Epithelial cell of esophagus (primary cell): ENCODE results near the gene ETV6.

Experiments used
- DNase-seq: peaks from one replicate; pipeline ENCODE4 v3.0.0; 2010; ENCODE audit warnings: low read depth
- H3K4me3 ChIP-seq: 2 replicates; pipeline ENCODE4 v1.5.1; 2011; ENCODE audit warnings: mild to moderate bottlenecking, low read length, control low read depth
- TF ChIP-seq, protein P1 (sequence below): IDR thresholded peaks from 2 replicates; pipeline ENCODE4 v1.5.1; 2011; ENCODE audit warnings: low read depth, mild to moderate bottlenecking, low read length, control low read depth, inconsistent platforms; ENCODE audit not compliant: insufficient read depth; ENCODE audit errors: missing control alignments

The ETV6 gene

DNA sequence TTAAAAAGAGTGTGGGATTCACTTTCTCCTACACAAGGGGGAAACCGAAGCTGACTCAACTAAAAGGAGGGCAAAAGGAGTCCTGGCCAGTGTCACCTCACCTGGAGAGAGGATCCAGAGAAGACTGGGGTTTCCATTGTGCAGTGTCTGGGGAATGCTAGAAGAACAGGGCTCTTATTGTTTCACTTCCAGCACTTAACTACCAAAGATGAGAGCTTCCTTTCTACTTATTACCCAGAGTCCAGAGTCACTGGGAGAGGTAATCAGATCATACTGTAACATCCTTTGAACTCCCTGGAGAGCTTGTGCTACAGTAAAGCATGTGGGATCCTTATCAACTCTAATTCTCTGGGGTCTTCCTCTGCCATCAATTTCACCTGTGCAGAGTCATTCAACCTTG is 272.9 kb downstream of the ETV6 start:
- no peak for DNase-seq
- TF ChIP-seq, protein P1, sequence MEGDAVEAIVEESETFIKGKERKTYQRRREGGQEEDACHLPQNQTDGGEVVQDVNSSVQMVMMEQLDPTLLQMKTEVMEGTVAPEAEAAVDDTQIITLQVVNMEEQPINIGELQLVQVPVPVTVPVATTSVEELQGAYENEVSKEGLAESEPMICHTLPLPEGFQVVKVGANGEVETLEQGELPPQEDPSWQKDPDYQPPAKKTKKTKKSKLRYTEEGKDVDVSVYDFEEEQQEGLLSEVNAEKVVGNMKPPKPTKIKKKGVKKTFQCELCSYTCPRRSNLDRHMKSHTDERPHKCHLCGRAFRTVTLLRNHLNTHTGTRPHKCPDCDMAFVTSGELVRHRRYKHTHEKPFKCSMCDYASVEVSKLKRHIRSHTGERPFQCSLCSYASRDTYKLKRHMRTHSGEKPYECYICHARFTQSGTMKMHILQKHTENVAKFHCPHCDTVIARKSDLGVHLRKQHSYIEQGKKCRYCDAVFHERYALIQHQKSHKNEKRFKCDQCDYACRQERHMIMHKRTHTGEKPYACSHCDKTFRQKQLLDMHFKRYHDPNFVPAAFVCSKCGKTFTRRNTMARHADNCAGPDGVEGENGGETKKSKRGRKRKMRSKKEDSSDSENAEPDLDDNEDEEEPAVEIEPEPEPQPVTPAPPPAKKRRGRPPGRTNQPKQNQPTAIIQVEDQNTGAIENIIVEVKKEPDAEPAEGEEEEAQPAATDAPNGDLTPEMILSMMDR: no peak
- no peak overlapping the region for H3K4me3 ChIP-seq

DNA sequence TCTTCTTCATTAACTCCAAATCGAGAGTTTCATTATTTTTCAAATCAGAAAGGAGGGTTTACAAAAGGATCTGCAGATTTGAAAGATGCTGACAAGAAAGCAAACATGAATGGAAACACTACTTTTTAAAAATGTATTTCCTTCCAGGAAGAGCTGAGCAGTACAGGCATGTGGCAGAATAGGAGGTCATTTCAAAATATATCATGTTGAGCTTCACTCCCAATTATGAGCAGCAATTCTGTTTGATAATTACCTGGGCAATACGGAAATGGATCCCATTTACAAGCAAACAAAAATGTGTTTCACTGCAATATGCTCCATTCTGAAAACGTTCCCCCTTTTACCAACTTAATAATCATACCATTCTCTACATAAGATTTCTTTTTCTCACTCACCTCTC is 273.6 kb downstream of the ETV6 start:
- TF ChIP-seq, protein P1: no peak
- DNase-seq: no peak
- H3K4me3 ChIP-seq: no peak overlapping the region

DNA sequence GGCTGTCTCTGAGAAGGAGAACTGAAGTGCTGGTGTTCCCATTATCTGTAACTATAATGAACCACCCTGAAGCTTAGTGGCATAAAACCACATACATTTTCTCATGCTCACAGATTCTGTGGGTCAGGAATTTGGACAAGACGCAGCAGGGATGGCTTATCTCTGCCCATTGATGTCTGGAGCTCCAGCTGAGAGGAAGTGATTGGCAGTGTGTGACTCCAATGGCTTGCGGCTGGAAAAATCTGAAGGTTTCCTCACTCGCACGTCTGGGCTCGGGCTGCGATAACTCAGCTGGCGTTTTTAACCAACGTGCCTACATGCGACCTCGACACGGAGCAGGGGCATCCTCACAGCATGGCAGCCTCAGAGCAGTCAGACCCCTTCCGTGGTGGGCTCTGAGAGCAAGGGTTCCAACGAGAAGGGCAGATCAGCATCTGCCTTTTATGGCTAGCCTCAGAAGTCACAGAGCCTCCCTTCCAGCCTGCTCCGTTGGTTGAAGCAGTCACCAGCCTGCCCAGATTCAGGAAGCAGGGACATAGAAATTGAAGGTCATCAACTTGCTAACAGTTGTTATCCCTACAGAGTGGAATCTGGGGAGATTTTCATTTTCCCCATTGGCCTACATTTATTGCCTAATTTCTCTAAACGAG is 277.9 kb downstream of the ETV6 start:
- H3K4me3 ChIP-seq: no peak overlapping the region
- TF ChIP-seq, protein P1: no peak
- DNase-seq: no peak

DNA sequence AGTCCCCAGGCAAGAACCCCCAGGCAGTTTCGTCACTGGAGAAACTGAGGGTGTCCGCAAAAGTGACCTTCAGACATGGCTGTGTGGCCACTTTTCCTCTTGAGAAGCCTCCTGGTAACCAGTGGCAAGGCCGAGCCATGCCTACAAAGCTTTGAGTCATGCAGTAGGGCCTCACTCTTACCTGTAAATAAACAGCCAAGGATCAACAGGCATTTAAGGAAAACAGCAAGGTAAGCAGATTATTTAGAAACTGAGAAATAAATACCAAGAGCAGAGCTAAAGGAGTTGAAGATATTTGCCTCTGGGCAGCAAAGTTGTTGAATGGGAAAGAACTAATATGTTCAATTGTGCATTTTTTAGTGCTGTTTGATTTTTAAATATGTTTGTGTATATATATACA is 280.2 kb downstream of the ETV6 start:
- peak; percentile 21 for DNase-seq
- TF ChIP-seq, protein P1: no peak

DNA sequence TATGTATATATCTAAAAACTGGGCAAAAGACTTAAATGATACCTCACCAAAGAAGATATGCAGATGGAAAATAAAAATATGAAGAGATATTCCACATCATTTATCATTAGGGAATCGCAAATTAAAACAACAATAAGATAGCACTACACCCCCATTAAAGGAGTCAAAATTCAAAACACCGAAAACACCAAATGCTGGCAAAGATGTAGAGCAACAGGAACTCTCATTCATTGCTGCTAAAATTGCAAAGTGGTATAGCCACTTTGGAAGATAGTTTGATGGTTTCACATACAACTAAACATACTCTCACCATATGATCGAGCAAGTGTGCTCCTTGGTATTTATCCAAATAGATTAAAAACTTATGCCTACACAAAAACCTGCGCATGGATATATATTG is 289.7 kb downstream of the ETV6 start:
- H3K4me3 ChIP-seq: no peak overlapping the region
- TF ChIP-seq, protein P1: no peak
- no peak for DNase-seq

More for the DNA sequence above, 280.2 kb downstream of the ETV6 start:
- H3K4me3 ChIP-seq: no peak overlapping the region

DNA sequence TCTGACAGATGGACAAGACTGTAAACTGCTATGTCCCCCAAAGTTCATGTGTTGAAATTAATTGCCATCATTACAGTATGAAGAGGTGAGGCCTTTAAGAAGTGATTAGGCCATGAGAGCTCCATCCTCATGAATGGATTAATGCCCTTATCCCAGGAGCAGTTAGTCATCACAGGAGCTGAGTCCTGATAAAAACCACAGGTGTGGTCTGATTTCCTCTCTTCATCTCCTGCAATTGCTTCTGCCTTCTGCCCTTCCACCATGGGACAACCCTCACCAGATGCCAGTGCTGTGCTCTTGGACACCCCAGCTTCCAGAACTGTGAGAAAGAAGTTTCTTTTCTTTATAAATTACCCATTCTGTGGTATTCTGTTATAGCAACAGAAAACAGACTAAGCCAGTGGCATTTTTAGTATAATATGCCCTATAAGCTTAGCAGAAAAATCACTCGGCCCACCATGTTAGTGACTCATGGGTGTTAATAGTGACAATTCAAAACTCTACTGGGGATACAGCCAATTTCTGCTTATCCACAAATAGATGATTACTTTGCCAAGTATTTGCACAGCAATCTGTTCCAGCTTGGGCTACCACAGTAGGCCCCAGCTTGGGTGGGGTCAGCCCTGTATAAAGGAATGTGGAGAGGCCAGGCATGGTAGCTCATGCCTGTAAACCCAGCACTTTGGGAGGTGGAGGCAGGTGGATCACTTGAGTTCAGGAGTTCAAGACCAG is 292.3 kb downstream of the ETV6 start:
- DNase-seq: peak; percentile 79
- TF ChIP-seq, protein P1: no peak
- H3K4me3 ChIP-seq: no peak overlapping the region
